GM20000 (cell line): ENCODE measurements around the gene ACOT11.

Source experiments
- DNase-seq: peaks from one replicate; pipeline ENCODE4 v3.0.0; 2012; ENCODE audit warnings: low spot score
- TF ChIP-seq, protein P1 (sequence below): IDR thresholded peaks from 2 replicates; pipeline ENCODE4 v1.5.1; 2012; ENCODE audit warnings: mild to moderate bottlenecking, control low read depth; ENCODE audit errors: extremely low read depth, missing control alignments

Gene ACOT11

GRCh38 chr1:54650417-54650816 is 102.4 kb downstream of the ACOT11 start:
- TF ChIP-seq, protein P1, sequence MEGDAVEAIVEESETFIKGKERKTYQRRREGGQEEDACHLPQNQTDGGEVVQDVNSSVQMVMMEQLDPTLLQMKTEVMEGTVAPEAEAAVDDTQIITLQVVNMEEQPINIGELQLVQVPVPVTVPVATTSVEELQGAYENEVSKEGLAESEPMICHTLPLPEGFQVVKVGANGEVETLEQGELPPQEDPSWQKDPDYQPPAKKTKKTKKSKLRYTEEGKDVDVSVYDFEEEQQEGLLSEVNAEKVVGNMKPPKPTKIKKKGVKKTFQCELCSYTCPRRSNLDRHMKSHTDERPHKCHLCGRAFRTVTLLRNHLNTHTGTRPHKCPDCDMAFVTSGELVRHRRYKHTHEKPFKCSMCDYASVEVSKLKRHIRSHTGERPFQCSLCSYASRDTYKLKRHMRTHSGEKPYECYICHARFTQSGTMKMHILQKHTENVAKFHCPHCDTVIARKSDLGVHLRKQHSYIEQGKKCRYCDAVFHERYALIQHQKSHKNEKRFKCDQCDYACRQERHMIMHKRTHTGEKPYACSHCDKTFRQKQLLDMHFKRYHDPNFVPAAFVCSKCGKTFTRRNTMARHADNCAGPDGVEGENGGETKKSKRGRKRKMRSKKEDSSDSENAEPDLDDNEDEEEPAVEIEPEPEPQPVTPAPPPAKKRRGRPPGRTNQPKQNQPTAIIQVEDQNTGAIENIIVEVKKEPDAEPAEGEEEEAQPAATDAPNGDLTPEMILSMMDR = no peak
- no peak for DNase-seq

DNA sequence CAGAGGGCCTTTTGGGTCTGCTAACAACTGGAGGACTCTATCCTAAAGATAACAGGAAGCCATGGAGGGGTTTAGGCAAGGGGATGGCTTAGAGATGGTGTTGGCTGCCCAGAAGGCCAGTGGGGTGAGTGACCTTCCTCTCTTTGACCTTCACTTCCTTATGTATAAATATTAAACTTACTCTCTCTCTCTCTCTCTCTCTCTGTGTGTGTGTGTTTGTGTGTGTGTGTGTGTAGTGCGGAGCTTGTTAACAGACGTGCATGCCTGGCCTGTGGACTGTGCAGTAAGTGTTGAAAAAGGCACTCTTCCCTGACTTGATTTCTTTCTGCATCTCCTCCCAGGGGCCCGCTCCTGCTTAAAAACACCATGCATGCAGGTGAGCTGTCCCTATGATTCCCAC is 103.6 kb downstream of the ACOT11 start:
- no peak for DNase-seq
- TF ChIP-seq, protein P1 = no peak

GRCh38 chr1:54652168-54652567 is 104.1 kb downstream of the ACOT11 start:
- DNase-seq = no peak
- TF ChIP-seq, protein P1 = no peak

- TF ChIP-seq, protein P1 = no peak
- no peak for DNase-seq
These were observed 105.0 kb downstream of the ACOT11 start for GRCh38 chr1:54653036-54653435.

DNA sequence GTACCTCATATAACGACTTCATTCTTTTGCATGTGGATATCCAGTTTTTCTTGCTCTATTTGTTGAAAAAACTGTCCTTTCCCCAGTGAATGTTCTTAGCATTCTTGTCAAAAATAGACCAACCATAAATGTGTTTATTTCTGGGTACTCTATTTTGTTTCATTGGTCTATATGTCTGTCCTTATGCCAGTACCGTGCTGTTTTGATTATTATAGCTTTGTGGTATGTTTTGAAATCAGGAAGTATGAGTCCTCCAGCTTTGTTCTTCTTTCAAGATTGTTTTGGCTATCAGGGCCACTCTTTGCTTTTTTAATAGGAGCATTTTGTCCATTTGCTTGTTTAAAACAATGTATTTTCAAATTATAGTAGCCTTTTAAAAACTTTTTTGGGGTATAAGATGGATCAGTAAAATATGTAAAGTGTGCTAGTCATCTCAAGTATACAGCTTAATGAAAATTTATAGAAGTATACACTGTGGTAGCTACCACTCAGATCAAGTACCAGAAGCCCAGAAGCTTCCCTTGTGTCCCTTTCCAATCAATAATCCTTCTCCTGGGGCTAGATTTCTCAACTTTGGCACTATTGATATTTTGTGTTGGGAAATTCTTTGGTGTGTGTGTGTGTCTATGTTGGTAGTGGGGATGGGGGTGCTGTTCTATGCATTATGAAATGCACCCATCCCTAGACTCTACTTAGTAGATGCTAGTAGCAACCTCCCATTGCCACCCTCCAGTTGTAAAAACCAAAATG is 110.3 kb downstream of the ACOT11 start:
- TF ChIP-seq, protein P1 = no peak
- DNase-seq = no peak
